ENCODE measurements around the gene TBX15. TPM values are rescaled to one million over a fixed set of nuclear protein-coding genes. Genes with fewer than 3 reads are reported as not detected.

TBX15 gene
- total RNA-seq, 6 experiments from 2014 or later = 0.29 to 56.5 (median 16.5) TPM

GRCh38 chr1:119000371-119001180 lies 12.4 kb upstream of the TBX15 start:
- no peaks in the 10 kb centered on the region for H3K9me3 ChIP-seq
- no peak overlapping the region for H3K27ac ChIP-seq
- peak in 1 of 3 donors; percentile 31 for DNase-seq
- ATAC-seq = peak in 1 of 4 donors; percentile 11
- peaks cover 0 to 7% (median 0%) of the 10 kb centered on the region in 4 donors for H3K4me1 ChIP-seq
- H3K4me3 ChIP-seq = no peak overlapping the region
- intact Hi-C loops (cut with DNase I) = no loop called here
- H3K36me3 ChIP-seq = no peaks in the 10 kb centered on the region
- H3K27me3 ChIP-seq = peaks cover 4 to 52% of the 10 kb centered on the region in 2 donors
- TF ChIP-seq, protein P1, sequence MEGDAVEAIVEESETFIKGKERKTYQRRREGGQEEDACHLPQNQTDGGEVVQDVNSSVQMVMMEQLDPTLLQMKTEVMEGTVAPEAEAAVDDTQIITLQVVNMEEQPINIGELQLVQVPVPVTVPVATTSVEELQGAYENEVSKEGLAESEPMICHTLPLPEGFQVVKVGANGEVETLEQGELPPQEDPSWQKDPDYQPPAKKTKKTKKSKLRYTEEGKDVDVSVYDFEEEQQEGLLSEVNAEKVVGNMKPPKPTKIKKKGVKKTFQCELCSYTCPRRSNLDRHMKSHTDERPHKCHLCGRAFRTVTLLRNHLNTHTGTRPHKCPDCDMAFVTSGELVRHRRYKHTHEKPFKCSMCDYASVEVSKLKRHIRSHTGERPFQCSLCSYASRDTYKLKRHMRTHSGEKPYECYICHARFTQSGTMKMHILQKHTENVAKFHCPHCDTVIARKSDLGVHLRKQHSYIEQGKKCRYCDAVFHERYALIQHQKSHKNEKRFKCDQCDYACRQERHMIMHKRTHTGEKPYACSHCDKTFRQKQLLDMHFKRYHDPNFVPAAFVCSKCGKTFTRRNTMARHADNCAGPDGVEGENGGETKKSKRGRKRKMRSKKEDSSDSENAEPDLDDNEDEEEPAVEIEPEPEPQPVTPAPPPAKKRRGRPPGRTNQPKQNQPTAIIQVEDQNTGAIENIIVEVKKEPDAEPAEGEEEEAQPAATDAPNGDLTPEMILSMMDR (IDR thresholded peaks at IDR 0.05) = no peak
- WGBS (ENCODE audit: insufficient coverage, low coverage, low lambda C conversion rate, missing lambda C conversion rate) = 9% methylated on average over 26 of the region's 44 CpGs

GRCh38 chr1:118999348-119000071 lies 11.4 kb upstream of the TBX15 start:
- no peak for DNase-seq
- 5% methylated on average over 27 of the region's 27 CpGs for WGBS (ENCODE audit: insufficient coverage, low coverage, low lambda C conversion rate, missing lambda C conversion rate)
- no peak for TF ChIP-seq POLR2A (IDR thresholded peaks at IDR 0.05)
- TF ChIP-seq, protein P1 (IDR thresholded peaks at IDR 0.05) = no peak
- H3K4me3 ChIP-seq = no peak overlapping the region
- intact Hi-C loops (cut with DNase I) = no loop called here
- no peaks in the 10 kb centered on the region for H3K36me3 ChIP-seq
- peaks cover 0 to 7% (median 0%) of the 10 kb centered on the region in 4 donors for H3K4me1 ChIP-seq
- peaks cover 4 to 50% of the 10 kb centered on the region in 2 donors for H3K27me3 ChIP-seq
- H3K9me3 ChIP-seq = no peaks in the 10 kb centered on the region
- ATAC-seq = no peak
- H3K27ac ChIP-seq = no peak overlapping the region

GRCh38 chr1:118998171-118998570 lies 10.0 kb upstream of the TBX15 start:
- peaks cover 0 to 7% (median 0%) of the 10 kb centered on the region in 4 donors for H3K4me1 ChIP-seq
- no peaks in the 10 kb centered on the region for H3K9me3 ChIP-seq
- DNase-seq (no peak), ATAC-seq (no peak)
- TF ChIP-seq POLR2A (IDR thresholded peaks at IDR 0.05) = no peak
- TF ChIP-seq, protein P1 (IDR thresholded peaks at IDR 0.05) = no peak
- intact Hi-C loops (cut with DNase I) = no loop called here
- H3K27me3 ChIP-seq = peaks cover 3 to 62% of the 10 kb centered on the region in 2 donors
- H3K4me3 ChIP-seq = no peak overlapping the region
- WGBS (ENCODE audit: insufficient coverage, low coverage, low lambda C conversion rate, missing lambda C conversion rate) = 25% methylated on average over 2 of the region's 2 CpGs
- no peak overlapping the region for H3K27ac ChIP-seq
- H3K36me3 ChIP-seq = no peaks in the 10 kb centered on the region

DNA sequence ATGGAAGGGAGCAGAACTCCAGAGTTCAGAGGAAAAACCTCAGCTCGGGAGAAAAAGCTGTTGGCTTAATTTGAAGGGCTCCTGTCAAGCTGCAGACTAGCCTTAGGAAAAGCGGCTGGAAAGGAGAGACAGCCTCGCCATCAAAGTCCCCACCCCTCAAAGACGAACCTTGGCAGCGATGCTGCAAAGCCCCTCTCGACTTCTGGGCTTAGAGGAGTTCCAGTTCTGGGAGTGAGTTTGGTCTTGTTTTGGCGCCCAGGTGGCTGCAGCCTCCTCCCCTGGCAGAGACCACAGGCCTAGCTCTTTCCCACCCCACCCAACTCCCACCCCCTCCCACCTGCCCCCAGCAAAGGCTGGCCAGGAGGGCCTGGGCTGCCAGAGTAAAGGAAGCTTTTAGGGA lies 9.1 kb upstream of the TBX15 start:
- ATAC-seq (no peak), DNase-seq (no peak)
- intact Hi-C loops (cut with DNase I) = no loop called here
- no peak for TF ChIP-seq POLR2A (IDR thresholded peaks at IDR 0.05)
- TF ChIP-seq, protein P1 (IDR thresholded peaks at IDR 0.05) = no peak
- Histone ChIP-seq H3K4me3 (no peak overlapping the region), H3K36me3 (no peaks in the 10 kb centered on the region), H3K27ac (no peak overlapping the region), H3K9me3 (no peaks in the 10 kb centered on the region), H3K27me3 (peaks cover 12 to 71% of the 10 kb centered on the region in 2 donors), H3K4me1 (peaks cover 0 to 7% (median 0%) of the 10 kb centered on the region in 4 donors)
- 6% methylated on average over 3 of the region's 7 CpGs for WGBS (ENCODE audit: insufficient coverage, low coverage, low lambda C conversion rate, missing lambda C conversion rate)
